Activated naive CD8-positive, alpha-beta T cell treated with anti-CD3 and anti-CD28 coated beads, Interleukin-2, amount 50 U/mL, for 24 hours (primary cell): ENCODE measurements around the gene RO60.
A peak's percentile ranks its signal among the peaks of the same experiment; 100 is the strongest.
"Not testable (repeated sequence)": the region's sequence is repeated elsewhere in the genome, so short reads cannot be mapped to it uniquely, and the experiment has no call there.

Source experiments
- ATAC-seq: fragments of 150-1000 bp; cut with Tn5 transposase; one replicate; pipeline ENCODE4 v1.10.0; 2021
- DNase-seq: peaks from one replicate; pipeline ENCODE4 v3.0.0; 2021
- H3K27ac Mint-ChIP-seq: one replicate; pipeline ENCODE4 v1.8.0; 2021; ENCODE audit warnings: mild to moderate bottlenecking, mixed read lengths
- H3K27me3 Mint-ChIP-seq: one replicate; pipeline ENCODE4 v1.8.0; 2021; ENCODE audit warnings: mixed read lengths
- H3K36me3 Mint-ChIP-seq: one replicate; pipeline ENCODE4 v1.8.0; 2021; ENCODE audit warnings: low read depth, mixed read lengths
- H3K4me1 Mint-ChIP-seq: one replicate; pipeline ENCODE4 v1.8.0; 2021; ENCODE audit warnings: mixed read lengths
- H3K4me3 Mint-ChIP-seq: one replicate; pipeline ENCODE4 v1.8.0; 2021; ENCODE audit warnings: mild to moderate bottlenecking, moderate library complexity, mixed read lengths
- H3K9me3 Mint-ChIP-seq: one replicate; pipeline ENCODE4 v1.8.0; 2021; ENCODE audit warnings: mixed read lengths

Gene RO60

GRCh38 chr1:193059282-193060114 lies at the start of gene RO60, which contains the start of gene UCHL5:
Gene RO60 (plus strand): TSS chr1:193059612. CDS start chr1:193069055, 9,443 bp downstream.
Gene UCHL5 (minus strand): TSS chr1:193059360. CDS start chr1:193059260, 100 bp downstream.
- Mint-ChIP-seq H3K27ac (peak within 1 kb of the TSS; percentile 99), H3K36me3 (peaks cover 31% of the 10 kb centered on the region), H3K9me3 (no peaks in the 10 kb centered on the region), H3K4me1 (peaks cover 60% of the 10 kb centered on the region), H3K27me3 (peaks cover 2% of the 10 kb centered on the region), H3K4me3 (peak within 1 kb of the TSS; percentile 95)
- DNase-seq (peak; percentile 91), ATAC-seq (peak; percentile 96)

GRCh38 chr1:193011406-193011805 lies 48.0 kb upstream of the RO60 start:
- Mint-ChIP-seq H3K27ac (no peak overlapping the region), H3K36me3 (peaks cover 8% of the 10 kb centered on the region), H3K4me3 (no peak overlapping the region), H3K27me3 (no peaks in the 10 kb centered on the region), H3K9me3 (no peaks in the 10 kb centered on the region), H3K4me1 (no peaks in the 10 kb centered on the region)
- ATAC-seq = no peak
- DNase-seq = no peak

GRCh38 chr1:193013005-193013404 lies 46.4 kb upstream of the RO60 start:
- no peaks in the 10 kb centered on the region for H3K4me1 Mint-ChIP-seq
- DNase-seq = no peak
- H3K36me3 Mint-ChIP-seq = peaks cover 10% of the 10 kb centered on the region
- H3K27ac Mint-ChIP-seq = no peak overlapping the region
- H3K4me3 Mint-ChIP-seq = no peak overlapping the region
- no peak for ATAC-seq
- no peaks in the 10 kb centered on the region for H3K27me3 Mint-ChIP-seq
- H3K9me3 Mint-ChIP-seq = no peaks in the 10 kb centered on the region

- Mint-ChIP-seq H3K27me3 (no peaks in the 10 kb centered on the region), H3K4me3 (no peak overlapping the region), H3K27ac (no peak overlapping the region), H3K9me3 (no peaks in the 10 kb centered on the region), H3K36me3 (peaks cover 12% of the 10 kb centered on the region), H3K4me1 (no peaks in the 10 kb centered on the region)
- no peak for DNase-seq
- ATAC-seq = no peak
These were observed 45.7 kb upstream of the RO60 start for GRCh38 chr1:193013707-193014106.

DNA sequence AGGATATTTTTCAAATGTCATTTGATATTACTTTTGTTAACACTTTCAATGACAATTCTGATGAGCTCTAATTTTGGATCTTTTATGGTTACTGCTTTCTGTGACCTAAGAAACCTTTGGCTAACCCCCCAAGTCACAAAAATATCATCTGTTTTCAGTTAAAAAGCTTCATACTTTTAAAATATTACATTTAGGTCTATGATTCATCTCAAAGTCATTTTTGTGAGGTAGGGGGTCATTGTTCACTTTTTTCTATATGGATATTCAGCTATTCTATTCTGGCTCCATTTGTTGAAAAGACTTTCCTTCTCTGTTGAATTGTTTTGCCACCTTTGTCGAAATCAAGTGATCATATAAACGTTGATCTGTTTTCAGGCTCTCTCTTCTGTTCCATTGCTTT lies 45.0 kb upstream of the RO60 start:
- ATAC-seq = no peak
- H3K36me3 Mint-ChIP-seq = peaks cover 12% of the 10 kb centered on the region

GRCh38 chr1:193016788-193017187 lies 42.6 kb upstream of the RO60 start:
- Mint-ChIP-seq H3K27me3 (no peaks in the 10 kb centered on the region), H3K4me3 (no peak overlapping the region), H3K9me3 (no peaks in the 10 kb centered on the region), H3K4me1 (no peaks in the 10 kb centered on the region), H3K36me3 (peaks cover 16% of the 10 kb centered on the region), H3K27ac (no peak overlapping the region)
- no peak for ATAC-seq
- DNase-seq = no peak

More for the DNA sequence above, 45.0 kb upstream of the RO60 start:
- H3K4me3 Mint-ChIP-seq = no peak overlapping the region
- DNase-seq = no peak
- H3K9me3 Mint-ChIP-seq = no peaks in the 10 kb centered on the region
- H3K27me3 Mint-ChIP-seq = no peaks in the 10 kb centered on the region
- no peaks in the 10 kb centered on the region for H3K4me1 Mint-ChIP-seq
- no peak overlapping the region for H3K27ac Mint-ChIP-seq

DNA sequence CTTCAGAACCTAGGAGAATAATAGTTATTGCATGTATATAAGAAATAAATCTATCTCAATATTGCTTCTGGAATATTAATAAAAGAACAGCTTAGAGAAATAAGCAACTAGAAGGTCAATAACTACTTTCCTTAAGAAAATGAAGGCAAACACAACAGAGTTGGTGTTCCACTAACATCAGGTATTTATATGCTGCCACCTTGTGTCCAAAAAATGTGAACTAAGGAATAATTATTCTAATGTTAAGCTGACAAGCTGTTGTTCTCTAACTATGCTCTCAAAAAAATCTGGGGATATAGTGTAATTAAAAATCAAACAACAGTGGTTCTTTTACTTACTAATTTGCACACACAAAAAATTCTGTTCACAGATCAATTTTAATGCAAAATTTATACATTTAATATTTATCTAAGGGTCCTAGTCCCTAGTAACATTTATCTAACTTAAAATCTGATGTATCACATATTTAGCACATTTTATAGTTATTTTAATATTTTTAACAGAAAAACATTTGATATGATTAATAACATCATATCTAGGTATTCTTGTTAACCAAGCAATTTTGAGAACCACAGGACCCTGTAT lies 39.9 kb upstream of the RO60 start:
- H3K9me3 Mint-ChIP-seq = no peaks in the 10 kb centered on the region
- no peak for ATAC-seq
- H3K27me3 Mint-ChIP-seq = no peaks in the 10 kb centered on the region
- H3K4me1 Mint-ChIP-seq = no peaks in the 10 kb centered on the region
- no peak overlapping the region for H3K4me3 Mint-ChIP-seq
- H3K36me3 Mint-ChIP-seq = peaks cover 24% of the 10 kb centered on the region
- no peak for DNase-seq
- no peak overlapping the region for H3K27ac Mint-ChIP-seq

DNA sequence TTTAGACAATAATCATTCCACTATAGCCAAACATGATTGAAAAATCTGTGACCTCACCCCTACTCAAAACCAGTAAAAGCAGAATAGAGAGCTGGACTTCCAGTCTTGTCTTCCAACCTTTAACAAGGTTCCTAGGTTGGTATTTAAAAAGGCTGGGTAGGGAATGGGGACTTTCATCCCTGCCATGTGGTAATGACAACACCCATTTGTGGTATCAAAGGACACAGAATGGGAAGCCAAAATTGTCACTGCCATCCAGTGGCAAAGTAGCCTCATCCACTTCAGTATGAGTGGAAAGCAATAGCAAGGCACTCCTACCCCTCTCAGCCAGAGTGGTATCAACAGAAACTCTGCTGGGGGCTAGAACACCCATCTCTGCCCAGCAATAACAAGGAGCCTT lies 34.2 kb upstream of the RO60 start:
- H3K4me3 Mint-ChIP-seq = no peak overlapping the region
- H3K9me3 Mint-ChIP-seq = no peaks in the 10 kb centered on the region
- no peak for DNase-seq
- H3K4me1 Mint-ChIP-seq = peaks cover 5% of the 10 kb centered on the region
- H3K27ac Mint-ChIP-seq = no peak overlapping the region
- H3K27me3 Mint-ChIP-seq = no peaks in the 10 kb centered on the region
- no peak for ATAC-seq
- peaks cover 27% of the 10 kb centered on the region for H3K36me3 Mint-ChIP-seq

DNA sequence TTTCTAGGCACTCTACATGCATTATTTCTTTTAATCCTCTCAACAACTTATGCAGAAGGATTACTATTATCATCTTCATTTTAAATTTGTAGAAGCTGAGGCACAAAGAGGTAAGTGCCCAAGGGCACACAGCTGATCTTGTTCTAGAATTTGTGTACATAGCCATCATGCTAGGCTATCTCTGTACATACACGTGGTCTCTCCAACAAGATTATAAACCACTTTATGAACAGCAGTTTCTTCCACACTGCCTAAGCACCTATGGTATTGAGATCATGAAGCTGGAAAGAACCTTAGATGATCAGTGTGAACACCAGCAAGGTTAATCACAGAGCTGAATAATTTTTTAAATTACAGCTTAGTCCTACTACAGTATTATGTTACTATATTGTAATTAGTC lies 29.1 kb upstream of the RO60 start:
- ATAC-seq (no peak), DNase-seq (no peak)
- H3K27ac Mint-ChIP-seq = no peak overlapping the region
- no peaks in the 10 kb centered on the region for H3K27me3 Mint-ChIP-seq
- H3K4me1 Mint-ChIP-seq = peaks cover 5% of the 10 kb centered on the region
- H3K4me3 Mint-ChIP-seq = no peak overlapping the region
- no peaks in the 10 kb centered on the region for H3K9me3 Mint-ChIP-seq
- H3K36me3 Mint-ChIP-seq = peaks cover 32% of the 10 kb centered on the region

DNA sequence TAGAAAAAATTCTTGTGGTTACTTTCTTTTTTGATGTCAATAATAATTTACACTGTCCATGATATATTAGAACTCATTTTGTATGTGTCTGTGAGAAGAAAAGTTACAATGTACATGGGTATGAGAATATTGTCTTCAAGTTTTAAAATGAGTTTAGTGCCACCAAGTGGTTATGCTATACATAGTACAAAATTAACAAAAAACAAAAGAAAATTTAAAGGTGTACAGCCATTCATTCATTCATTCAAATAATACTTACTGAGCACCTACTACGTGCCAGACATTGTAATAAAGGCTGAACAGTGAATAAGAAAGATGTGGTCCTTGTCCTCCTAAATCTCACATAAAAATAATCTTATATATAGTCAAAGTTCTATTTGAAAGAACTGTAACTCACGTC lies 28.0 kb upstream of the RO60 start:
- no peaks in the 10 kb centered on the region for H3K27me3 Mint-ChIP-seq
- H3K36me3 Mint-ChIP-seq = peaks cover 33% of the 10 kb centered on the region
- H3K4me3 Mint-ChIP-seq = no peak overlapping the region
- H3K27ac Mint-ChIP-seq = no peak overlapping the region
- ATAC-seq = no peak
- peaks cover 6% of the 10 kb centered on the region for H3K4me1 Mint-ChIP-seq
- no peaks in the 10 kb centered on the region for H3K9me3 Mint-ChIP-seq
- DNase-seq = no peak

- not testable (repeated sequence) for H3K9me3 Mint-ChIP-seq
- H3K36me3 Mint-ChIP-seq = peaks cover 34% of the 10 kb centered on the region
These were observed 26.6 kb upstream of the RO60 start for GRCh38 chr1:193032643-193033427.

GRCh38 chr1:193033610-193034009 lies 25.8 kb upstream of the RO60 start:
- no peak overlapping the region for H3K4me3 Mint-ChIP-seq
- H3K4me1 Mint-ChIP-seq = peaks cover 10% of the 10 kb centered on the region
- DNase-seq (no peak), ATAC-seq (no peak)
- H3K36me3 Mint-ChIP-seq = peaks cover 39% of the 10 kb centered on the region
- H3K27me3 Mint-ChIP-seq = no peaks in the 10 kb centered on the region
- no peak overlapping the region for H3K27ac Mint-ChIP-seq
- H3K9me3 Mint-ChIP-seq = no peaks in the 10 kb centered on the region

More at GRCh38 chr1:193032643-193033427, 26.6 kb upstream of the RO60 start:
- H3K27me3 Mint-ChIP-seq, DNase-seq, H3K4me3 Mint-ChIP-seq, ATAC-seq, H3K27ac Mint-ChIP-seq: not testable (repeated sequence)
- peaks cover 10% of the 10 kb centered on the region for H3K4me1 Mint-ChIP-seq

DNA sequence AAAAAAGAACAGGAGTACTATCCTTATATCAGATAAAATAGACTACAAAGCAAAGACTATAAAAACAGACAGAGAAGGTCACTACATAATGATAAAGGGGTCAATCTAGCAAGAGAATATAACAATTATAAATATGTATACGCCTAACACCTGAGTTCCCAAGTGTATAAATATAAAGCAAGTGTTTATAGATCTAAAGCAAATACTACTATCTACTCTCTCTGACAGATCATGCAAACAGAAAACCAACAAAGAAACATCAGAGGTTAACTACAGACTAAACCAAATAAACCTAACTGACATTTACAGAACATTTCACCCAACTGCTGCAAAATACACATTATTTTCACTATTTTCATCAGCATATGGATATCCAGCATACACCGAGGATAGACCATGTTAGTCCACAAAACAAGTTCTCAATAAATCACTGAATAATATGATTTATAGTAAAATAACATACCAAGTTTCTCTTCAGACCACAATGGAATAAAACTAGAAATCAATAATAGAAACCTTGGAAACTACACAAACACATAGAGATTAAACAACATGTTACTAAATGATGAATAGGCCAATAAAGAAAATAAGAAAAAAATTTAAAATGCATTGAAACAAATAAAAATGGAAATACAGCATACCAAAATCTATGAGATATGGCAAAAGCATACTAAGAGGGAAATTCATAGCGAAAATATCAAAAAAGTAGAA lies 22.9 kb upstream of the RO60 start:
- ATAC-seq = no peak
- Mint-ChIP-seq H3K27me3 (no peaks in the 10 kb centered on the region), H3K4me3 (no peak overlapping the region)

DNA sequence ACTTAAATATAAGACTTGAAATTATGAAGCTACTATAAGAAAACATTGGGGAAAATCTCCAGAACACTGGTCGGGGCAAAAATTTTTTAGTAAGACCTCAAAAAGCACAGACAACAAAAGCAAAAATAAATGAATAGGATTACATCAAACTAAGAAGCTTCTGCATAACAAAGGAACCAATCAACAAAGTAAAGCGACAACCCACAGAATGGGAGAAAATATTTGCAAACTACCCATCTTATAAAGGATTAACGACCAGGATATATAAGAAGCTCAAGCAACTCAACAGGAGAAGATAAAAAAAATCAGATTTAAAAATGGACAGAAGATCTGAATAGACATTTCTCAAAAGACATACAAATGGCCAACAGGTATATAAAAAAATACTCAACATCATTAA lies 19.4 kb upstream of the RO60 start:
- Mint-ChIP-seq H3K27ac (no peak overlapping the region), H3K36me3 (peaks cover 65% of the 10 kb centered on the region), H3K4me3 (no peak overlapping the region), H3K9me3 (no peaks in the 10 kb centered on the region), H3K4me1 (peaks cover 18% of the 10 kb centered on the region), H3K27me3 (no peaks in the 10 kb centered on the region)
- no peak for DNase-seq
- no peak for ATAC-seq

More for the DNA sequence above, 22.9 kb upstream of the RO60 start:
- Mint-ChIP-seq H3K4me1 (peaks cover 13% of the 10 kb centered on the region), H3K27ac (no peak overlapping the region), H3K9me3 (no peaks in the 10 kb centered on the region), H3K36me3 (peaks cover 55% of the 10 kb centered on the region)
- DNase-seq = no peak
